Activated T-helper 9 cell treated with anti-CD3 and anti-CD28 coated beads, Interleukin-2, amount 50 U/mL, for 16 hours (primary cell): ENCODE results near the gene PALMD.

ENCODE experiments used
- DNase-seq: peaks from one replicate; pipeline ENCODE4 v3.0.0-alpha.2; 2020; ENCODE audit warnings: low read depth

Gene PALMD

DNA sequence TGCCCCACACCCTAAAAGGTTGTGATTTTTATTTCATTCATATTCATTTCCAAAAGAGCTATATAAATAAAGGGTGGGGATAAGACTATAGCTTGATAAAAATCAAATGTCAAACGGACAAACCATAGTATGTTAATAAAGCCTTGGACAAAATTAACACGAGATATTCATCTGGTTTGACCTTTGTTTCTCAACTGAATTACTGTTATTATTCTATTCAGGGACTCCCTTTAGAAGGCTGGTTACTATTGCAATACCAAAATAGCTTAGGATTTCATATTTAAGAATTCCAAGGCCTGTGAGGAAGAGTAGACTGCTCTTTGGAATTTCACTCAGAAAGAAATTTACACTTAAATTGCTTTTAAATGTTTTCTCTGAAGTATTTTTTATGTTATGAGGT, 10.2 kb upstream of the PALMD start:
- no peak for DNase-seq

DNA sequence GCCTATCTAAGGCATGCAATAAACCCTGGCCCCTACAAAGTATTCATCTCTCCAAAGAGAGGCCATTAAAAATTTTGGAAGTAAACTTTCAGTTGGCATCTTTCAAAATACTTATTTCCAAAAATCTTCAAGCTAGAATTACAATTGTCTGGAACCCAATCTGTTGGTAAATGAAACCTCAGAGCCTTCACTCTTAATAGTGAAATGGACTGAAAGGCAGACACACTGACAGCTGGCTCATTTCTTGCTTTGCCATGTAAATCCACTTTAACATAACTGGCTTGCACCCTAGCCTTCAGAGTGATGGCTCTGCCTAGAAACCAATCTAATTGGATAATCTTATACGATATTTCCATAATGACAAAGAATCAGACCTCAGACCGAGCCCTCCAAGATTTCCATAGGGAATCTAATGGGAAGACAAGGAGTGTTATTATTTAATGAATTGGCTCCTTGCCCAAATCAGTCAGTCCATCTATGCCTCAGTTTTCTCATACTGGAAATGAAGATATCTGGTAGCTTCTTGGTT, 9.2 kb upstream of the PALMD start:
- DNase-seq: no peak

DNA sequence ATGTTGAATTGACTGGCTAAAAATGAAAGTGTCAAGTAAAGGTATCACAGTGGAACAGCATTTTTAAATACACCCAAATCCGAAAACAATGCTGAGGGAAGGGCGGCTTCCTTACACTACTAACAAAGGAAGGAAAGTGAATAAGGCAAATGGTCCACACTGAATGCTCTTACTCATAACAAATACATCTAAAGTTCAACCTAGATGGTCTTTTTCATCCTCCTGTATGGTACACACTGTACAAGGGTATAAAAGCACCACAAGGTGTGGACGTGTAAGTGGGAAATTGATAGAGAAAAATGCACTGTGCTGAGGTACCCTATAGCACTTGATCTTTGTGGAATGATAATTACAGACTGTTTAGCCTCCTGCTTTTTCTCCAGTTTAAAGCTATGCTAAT, 7.1 kb upstream of the PALMD start:
- DNase-seq: no peak

DNA sequence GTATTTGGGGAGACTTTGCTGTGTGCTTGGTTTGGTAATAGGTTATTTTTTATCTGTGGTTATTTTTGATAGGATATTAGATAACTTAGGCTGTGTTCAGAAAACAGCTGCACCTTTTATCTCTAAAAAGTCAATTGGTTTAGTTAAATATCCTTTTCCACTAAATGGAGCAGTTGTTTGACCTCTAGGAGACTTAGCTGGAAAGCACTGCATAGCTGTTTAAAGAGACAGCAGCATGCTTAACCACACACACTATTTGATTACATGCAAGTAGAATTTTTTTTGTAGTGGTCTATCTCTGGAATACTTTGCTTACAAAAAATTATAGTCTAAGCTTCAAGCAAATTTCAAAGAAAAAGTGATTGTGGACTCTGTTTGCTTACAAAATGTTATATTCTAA, 6.5 kb upstream of the PALMD start:
- no peak for DNase-seq

DNA sequence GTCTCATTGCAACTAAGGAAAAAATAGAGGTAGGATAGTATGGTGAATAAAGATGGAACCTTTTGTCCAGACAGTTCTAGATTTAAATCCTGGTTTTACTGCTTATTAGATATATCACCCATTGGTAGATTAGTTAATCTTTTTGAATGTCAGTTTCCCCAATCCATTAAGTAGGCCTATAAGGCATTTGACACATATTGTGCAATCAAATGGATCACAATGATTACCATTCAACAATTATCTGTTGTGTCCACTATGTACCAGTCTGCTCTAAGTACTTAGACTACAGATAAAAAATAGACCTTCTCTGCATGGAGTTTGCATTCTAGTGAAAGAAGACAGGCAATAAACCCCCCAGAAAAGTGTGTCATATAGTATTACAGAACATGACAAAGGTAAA, 6.0 kb upstream of the PALMD start:
- no peak for DNase-seq

DNA sequence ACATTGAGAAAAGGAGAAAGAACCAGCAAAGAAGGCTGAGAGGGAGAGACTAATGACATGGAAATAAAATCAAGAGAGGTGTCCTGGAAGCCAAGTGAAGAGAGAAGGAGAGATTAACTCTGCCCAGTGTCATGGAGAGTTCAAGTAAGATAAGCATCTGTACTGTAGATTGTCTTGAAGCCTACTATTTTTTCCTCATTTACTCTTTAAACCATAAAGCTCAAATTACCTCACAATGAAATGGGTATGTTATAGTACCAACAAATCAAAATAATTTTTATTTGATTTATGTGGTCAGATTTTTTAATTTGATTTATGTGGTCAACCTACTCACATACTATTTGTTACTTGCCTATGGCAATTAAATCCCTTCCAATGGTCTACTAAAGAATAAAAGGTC, 5.2 kb upstream of the PALMD start:
- no peak for DNase-seq

DNA sequence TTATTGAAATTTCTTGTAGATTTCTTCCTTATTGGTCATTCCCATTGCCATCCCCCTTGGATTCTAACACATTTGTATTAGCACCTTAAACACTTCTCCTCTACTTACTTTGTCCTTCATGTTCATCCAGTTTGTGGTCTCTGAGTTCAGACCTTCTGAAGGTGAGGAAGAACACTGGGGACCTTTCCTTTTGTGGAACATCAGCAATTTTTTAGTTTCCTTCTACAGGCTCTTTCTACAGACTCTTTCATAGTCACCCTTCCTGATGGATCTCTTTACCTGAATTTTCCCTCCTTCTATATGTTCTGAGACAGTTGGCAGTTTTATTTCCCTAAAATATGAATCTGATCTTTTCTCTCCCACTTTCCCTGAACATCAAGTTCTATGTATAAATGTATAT, 4.4 kb upstream of the PALMD start:
- DNase-seq: no peak

DNA sequence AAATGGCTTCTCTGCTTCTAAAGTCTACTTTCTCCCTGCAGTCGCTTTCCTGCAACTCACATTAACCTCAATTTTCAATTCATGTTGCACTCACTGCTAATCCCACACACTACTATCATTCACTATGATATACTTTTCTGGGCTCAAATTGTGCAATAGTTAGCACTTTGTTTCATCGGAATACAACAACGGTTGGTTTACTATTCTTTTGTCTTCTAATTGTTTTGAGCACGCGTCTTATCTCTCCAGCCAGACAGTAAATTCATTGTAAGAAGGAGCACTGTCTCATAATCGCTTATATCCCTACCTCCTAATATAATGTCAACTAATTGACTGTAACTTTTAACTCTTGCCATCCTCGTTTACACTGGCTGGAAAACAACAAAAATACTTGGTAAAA, 3.9 kb upstream of the PALMD start:
- no peak for DNase-seq

DNA sequence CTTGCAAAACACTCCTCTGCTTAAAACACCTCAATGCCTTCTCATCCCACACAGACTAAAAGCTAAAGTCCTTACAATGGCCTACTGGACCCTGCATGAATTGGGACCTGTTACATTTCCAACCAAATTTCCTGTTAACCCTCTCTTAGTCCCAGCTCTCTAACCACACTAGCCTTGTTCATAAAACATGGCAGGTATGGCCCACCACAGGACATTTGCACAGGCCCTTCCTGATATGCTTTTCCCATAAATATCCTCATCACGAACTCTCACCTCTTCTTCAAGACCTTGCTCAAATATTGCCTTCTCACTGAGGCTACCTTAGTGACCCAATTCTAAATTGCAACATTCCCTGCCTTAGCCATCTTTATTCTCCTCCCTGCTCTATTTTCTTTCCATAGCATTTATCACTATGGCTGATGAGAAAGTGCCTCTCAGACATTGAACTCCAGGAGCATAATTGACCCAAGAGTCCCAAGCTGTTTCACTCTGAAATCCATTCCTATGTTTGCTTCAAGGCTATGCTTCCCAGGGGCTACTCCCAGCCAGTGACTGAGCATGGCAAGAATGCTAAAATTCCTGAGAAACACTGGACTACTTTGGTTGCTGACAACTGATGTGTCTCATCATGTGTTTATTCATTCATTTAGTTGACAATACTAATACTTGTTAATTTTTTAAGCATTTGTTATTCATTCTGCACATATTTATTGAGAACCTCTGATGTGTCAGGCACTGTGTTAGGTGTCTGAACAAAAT, 2.7 kb upstream of the PALMD start:
- DNase-seq: no peak

DNA sequence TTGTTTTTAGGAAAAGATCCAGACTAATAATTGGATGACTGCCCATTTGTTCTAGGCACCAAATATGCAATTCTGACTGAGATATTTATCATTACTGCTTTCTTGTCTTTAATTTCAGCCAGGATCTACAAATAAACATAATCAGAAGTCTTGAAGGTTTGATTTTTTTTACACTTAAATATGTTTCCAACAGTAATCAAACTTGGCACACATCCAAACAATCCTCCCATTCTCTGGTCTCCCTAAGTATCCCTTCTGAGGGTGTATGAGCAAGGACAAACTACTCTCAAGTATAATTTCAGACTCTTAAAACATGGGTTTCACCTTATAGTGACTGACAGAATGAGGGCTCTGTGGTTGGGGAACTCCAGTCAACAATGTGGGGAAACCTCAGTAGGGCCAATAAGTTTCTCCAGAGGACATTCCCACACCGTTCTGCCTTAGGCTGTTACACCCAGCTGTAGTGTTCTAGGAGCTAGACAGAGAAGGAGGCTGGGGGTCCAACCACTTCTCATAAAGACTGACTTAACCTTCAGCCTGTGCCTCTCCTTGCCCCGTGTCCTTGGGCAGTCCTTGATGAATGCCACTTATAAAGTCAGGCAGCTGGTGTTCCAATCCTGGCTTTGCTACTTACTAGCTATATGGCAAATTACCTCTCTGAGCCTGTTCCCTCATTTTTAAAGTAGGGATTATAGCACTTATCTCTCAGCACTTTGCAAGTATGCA, 1.5 kb upstream of the PALMD start:
- no peak for DNase-seq

DNA sequence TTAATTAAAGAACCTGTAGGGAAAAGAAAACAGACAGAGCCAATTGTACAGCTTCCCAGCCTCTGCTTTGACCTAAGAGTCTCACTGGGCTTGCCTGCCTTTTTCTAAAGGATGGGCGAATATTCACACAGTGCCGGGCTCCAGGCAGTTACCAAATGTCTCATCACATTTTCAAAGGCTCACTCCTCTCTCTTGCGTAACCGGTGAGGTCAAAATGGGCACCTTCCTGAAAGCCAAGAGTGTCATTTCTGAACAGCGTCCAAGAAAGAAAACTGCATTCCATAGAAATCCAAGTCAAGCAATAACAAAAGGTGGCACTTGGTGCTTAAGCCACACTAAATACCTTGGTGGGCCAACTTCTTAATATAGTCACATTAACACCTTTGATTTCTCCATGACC, 710 bp upstream of the PALMD start:
- no peak for DNase-seq

DNA sequence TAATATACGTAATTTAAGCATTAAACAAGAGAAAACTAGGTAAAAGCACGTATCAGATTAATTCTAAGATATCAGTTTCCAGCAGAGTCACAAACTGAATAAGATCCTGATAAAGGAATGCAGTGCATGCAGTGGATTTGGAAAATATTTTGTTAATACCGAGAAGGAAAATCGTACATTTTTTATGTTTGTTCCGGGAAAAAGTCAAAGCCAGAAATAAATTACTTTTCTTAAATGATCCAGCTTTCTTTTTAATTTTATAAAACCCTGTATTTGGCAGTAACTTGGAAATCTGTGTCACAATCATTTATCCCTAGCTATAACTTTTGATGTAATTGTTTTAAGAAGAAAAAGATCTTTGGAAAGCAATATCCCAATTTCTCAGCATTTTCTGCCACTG, 955 bp downstream of the PALMD start:
- no peak for DNase-seq

DNA sequence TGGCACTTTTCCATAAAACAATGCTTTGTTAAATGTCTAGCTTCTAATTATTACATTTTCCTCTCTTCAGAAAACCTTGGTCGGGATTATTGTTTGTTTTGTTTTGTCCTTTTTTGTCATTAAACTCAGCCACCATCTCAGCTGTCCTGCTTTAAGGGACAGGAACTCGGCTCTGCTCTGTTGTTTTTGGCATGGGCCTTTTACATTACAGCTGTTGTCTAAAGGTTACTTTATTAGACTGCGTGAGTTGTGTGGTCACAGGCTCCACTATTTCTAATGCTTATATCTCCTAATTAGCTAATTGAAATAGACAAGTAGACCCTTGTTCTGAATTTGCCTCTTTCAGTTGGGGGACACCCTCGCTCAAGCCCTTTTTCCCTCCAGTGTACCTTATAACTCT, 1.6 kb downstream of the PALMD start:
- no peak for DNase-seq

DNA sequence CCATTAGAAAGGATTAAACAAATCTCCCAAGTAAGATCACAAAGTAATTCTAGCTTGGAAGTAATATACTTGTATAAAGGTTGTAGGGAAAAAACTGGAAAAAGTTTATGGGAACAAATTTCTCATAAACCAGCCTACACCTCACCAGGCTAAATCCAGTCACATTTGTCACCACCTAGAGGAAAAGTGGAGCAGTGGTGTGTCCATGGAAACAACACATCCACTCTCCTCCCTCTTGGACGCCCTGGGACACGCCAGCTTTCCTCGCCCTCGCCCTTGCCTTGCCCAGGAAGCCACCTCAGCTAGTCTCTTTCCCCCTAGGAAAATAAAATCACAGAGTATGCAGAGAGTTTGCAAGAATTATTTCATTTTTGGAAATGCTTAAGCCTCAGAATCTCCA, 2.2 kb downstream of the PALMD start:
- DNase-seq: no peak

DNA sequence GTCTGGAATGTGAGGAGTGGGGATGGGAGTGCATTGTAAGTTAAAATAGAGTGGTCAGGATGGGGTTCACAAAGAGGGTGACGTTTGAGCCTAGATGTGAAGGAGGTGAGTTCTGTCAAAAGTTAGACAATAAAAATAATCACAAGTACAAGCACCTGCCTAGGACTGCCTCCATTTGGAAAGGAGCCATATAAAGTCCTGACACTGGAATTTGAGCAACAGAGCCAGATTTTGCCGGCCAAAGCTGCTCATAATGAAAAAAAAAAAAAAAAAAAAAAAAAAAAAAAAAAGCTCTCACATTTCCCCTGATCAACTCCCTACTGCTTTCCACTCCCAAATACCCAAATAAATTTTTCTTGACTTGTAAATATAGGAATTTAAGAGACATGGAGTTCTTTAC, 4.1 kb downstream of the PALMD start:
- no peak for DNase-seq

DNA sequence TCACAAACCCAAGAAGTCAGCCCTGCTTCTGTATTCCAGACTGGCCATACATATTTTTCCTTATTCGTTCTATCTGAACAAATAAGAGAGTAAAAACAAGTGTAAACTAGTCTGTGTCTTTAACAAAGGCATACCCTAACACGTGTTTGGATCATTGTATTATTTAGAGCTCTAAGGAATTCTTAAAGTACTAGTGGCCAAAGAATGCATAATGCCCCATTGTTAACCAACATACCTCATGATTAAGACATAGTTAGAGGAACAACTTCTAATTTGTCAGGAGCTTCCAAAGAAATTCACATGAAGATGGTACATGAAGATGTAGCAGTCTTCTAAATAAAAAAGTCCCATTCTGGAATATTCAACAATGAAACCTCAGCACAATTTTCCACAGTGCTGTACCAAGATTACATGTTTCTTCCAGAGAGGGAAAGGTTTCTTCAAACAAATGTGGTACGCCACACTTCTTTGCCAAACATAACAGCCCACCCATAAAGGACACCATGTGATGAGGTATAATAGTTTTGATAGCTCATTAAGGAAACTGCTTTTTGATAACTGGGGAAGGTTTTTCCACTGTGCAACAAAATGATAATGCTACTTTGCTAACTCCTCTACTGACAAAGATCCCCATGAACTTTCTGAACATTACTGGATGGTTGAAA, 5.0 kb downstream of the PALMD start:
- no peak for DNase-seq

DNA sequence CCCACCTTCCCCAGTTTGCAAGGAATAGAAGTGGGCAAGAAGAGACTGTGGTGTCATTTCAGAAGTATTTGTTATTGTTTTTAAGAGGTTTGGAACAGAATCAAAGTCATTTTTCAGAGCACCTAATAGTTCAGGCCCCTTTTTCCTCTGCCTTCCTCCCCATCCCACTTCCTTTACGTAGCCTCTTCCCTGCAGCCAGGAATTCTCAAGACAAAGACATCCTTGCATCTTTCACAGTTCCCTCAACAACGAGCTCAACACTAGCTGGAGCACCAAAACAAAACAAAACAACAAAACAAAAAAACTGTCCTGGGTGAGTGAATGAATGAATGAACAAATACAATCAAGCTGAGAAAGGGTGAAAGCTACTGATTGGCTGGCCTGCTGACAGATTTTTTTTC, 7.0 kb downstream of the PALMD start:
- DNase-seq: no peak

DNA sequence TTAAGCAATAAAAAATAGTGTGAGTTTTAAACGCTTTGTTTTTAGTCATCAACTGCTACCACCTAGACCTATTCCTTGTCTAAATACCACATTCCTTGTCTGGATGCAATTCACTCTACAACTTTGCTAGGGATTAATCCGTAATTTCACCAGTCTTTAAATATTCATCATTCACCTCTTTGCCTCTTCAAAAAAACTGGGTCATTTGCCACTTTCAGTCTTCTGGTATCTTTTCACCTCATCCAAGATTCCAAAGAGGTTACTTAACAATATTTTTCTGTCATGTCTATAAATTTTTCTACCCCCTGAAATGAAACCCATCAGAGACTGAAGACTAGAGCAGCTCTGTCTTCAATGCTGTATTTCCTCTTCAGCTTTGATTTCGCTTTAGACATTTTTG, 9.5 kb downstream of the PALMD start:
- no peak for DNase-seq

DNA sequence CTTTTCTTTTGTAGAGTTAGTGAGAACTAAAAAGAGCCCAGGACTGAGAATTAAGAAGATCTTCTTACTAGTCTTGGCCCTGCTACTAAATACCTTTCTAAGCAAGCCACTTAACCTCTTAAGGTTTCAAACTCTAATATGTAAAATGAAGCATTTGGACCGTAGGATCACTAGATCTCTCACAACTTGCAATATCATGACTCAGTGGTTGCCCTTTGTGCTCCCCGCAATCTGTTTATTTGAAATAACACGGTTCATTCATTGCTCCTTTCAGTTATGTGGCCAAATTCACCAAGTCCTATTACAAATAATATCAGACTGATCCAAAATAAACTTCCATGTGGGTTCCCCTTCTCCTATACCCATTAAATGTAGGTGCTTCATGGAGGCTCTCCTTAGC, 10.8 kb downstream of the PALMD start:
- no peak for DNase-seq

DNA sequence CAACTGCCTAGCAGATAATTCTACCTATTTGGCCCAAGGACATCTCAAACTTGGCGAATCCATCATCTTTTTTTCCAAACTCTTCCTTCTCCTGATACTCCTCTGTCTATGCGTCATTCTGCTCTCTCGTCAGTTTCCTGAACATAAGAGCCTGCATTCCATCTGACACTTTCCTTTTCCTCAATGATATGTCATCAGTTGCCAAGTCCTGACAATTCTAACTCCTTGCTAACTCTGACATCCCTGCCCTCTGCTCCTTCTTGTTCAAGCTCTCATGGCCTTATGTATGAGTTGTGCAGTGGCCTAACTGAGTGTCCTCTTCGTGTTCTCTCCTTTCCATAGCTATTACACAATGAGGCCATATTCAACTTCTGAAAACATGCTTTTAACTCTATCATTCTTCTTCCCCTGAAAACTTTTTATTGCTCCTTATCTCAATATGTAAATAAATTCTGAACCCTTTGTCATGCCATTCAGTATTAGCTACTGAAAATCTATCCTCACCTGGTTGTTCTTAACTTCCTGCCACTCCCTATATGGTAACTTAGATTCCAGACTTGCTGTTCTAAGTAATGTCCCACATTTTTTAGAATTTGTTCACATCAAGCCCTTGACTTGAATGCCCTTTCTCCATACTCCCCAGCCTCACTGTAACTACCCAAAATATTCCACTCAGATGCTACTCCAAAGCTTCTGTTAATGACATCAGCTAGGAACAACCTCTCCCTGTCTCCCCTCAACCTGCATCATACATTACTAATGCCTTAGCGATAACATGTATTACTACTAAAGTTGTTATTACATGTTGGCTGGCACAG, 11.5 kb downstream of the PALMD start:
- DNase-seq: no peak

DNA sequence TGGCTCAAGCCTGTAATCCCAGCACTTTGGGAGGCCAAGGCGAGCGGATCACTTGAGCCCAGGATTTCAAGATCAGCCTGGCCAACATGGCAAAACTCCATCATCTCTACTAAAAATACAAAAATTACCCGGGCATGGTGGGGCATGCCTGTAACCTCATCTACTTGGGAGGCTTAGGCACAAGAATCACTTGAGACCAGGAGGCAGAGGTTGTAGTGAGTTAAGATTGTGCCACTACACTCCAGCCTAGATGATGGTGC, 12.0 kb downstream of the PALMD start:
- no peak for DNase-seq

DNA sequence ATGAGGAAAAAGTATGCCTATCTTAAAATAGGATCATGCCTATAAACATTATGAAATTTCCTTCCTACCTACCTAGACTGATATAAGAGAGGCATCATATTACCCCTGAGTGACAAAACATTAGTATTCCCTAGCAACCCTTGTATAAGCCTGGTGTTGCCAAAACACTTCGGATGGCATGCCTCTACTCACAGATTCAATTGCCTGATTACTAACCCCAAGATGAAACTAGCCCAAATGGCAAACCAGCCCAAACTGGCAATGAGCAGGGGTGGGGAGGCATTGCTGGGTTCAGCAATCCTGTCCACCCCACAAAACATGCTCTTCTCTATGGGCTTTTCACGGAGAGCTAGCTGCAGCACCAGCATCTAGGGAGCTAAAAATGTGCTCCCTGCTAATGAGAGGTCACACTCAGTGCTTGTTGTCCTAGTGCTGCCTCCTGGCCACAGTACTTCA, 13.9 kb downstream of the PALMD start:
- DNase-seq: no peak

DNA sequence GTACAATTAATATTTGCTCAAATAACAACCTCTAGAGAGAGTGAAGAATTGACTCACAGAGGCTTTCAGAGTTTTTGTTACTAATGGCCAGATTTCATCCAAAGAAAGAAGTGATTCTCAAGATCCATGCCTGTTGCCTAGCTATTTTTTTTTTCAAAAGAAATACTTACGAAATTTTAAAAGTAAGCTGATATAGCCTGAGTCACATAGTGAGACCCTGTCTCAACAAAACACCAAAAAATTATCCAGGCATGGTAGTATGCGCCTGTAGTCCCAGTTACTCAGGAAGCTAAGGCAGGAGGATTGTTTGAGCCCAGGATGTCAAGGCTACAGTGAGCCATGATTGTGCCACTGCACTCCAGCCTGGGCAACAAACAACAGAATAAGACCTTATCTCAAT, 14.6 kb downstream of the PALMD start:
- no peak for DNase-seq
